Gastroesophageal sphincter (tissue), 4 donors: ENCODE measurements around the gene HSPA12A. TPM values are rescaled to one million over a fixed set of nuclear protein-coding genes. Genes with fewer than 3 reads are reported as not detected.
A peak's percentile ranks its signal among the peaks of the same experiment; 100 is the strongest.

Experiments
- ATAC-seq: fragments of 150-250 bp; one replicate; pipeline ENCODE4 v1.9.1; 2016; ENCODE audit warnings: mild to moderate bottlenecking, moderate library complexity
- H3K27ac ChIP-seq, 4 donors: fragments of 200-600 bp; sonication (generic) in 3 of 4; 1 replicate in 3 of 4; 2 replicates in 1 of 4; pipeline ENCODE4 v1.5.1; 2016 to 2019
- H3K27me3 ChIP-seq: fragments of 200-600 bp; sonication (generic); one replicate; pipeline ENCODE4 v1.5.1; 2019
- H3K36me3 ChIP-seq, 2 donors: fragments of 200-600 bp; sonication (generic); one replicate each; pipeline ENCODE4 v1.5.1; 2019; ENCODE audit warnings: control low read depth in 1 of 2
- H3K4me1 ChIP-seq, 3 donors: fragments of 200-600 bp; sonication (generic); 1 replicate in 2 of 3; 2 replicates in 1 of 3; pipeline ENCODE4 v1.5.1; 2016 to 2019; ENCODE audit warnings: control low read depth in 2 of 3
- H3K4me3 ChIP-seq, 2 donors: fragments of 200-600 bp; sonication (generic); one replicate each; pipeline ENCODE4 v1.5.1; 2019; ENCODE audit warnings: mild to moderate bottlenecking in 1 of 2, moderate library complexity in 1 of 2
- H3K9me3 ChIP-seq, 3 donors: fragments of 200-600 bp; sonication (generic); one replicate each; pipeline ENCODE4 v1.5.1; 2017 to 2019; ENCODE audit warnings: control low read depth in 2 of 3
- EP300 ChIP-seq: sonication (generic); formaldehyde crosslinking; IDR thresholded peaks from one replicate; pipeline ENCODE4 v1.6.1; 2017; ENCODE audit warnings: antibody characterized with exemption, mild to moderate bottlenecking
- POLR2A ChIP-seq, 2 donors: fragments of 450-650 bp; IDR thresholded peaks; one replicate each; pipeline ENCODE4 v1.6.1; 2017; ENCODE audit warnings: antibody characterized with exemption in 2 of 2, mild to moderate bottlenecking in 2 of 2, moderate library complexity in 1 of 2
- POLR2AphosphoS5 ChIP-seq: sonication (generic); formaldehyde crosslinking; IDR thresholded peaks from one replicate; pipeline ENCODE4 v1.6.1; 2017; ENCODE audit warnings: antibody characterized with exemption
- WGBS, 2 donors: methylation state at CpG; one replicate each; pipeline ENCODE4 v1.1.5; 2018; ENCODE audit warnings: low coverage in 1 of 2; 5-methylcytosine and 5-hydroxymethylcytosine counted together
- total RNA-seq, 4 donors: library from RNA; depleted of rRNA; stranded (reverse); fragments of >200 nt; gene quantifications; one replicate each; pipeline ENCODE4 v1.1.0, GENCODE V29; 2016
- TF ChIP-seq, protein P1 (sequence below), 4 experiments: fragments of 200-600 bp in 2 of 4; fragments of 450-650 bp in 2 of 4; sonication (generic) in 1 of 4; IDR thresholded peaks; one replicate each; pipeline ENCODE4 v1.5.1; 2017 to 2019; ENCODE audit warnings: antibody characterized with exemption in 4 of 4, mild to moderate bottlenecking in 2 of 4, moderate library complexity in 2 of 4

Gene HSPA12A
- total RNA-seq, 4 donors from 2014 or later = 12.3 to 26.3 (median 20.6) TPM

DNA sequence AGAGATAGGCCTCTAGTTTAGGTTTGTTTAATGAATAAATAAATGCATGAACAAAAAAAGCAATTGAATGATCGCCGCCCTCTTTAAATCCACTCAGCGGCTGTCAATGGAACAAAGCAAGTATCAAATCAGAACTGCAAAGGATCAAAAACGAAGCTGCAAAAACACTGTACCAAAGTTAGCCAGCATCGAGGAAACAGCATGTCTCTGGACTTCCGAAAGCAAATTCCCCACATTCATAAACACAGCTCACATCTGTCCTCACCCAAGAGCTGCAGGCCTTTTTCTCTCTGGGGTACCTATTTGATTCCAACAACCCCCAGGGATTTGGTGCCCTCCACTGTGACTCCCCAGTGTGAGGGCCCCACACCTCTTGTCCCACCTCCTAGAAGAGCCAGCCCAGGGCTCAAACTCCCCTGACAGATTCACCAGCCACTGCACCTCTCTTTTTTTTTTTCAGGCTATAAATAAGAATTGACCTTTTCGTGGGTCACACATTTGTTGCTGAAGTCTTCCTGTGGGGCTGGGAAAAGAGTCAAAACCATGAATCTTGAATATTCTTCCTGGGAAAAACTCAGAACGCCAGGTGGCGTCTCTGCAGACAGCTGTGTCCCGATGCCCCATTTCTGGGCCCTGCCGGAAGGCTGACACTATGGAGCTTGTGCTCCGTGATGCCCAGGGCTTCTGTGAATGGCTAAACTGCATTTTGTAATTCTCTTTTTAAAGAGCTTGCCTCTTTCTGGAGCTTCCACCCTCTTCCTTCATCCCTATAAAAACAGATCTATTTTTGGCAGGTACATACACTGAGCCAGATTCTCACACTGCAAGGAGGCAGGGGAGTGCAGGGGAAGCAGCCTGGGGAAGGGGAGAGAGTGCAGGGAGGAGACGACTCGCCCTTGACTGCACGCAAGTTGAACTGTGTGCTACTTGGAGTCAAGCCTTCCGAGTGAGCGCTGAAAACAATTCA lies 51.7 kb downstream of the HSPA12A start:
- WGBS, 2 donors = 30 to 50% methylated on average over 15 to 17 of the region's 17 CpGs
- Histone ChIP-seq H3K4me1 (peaks cover 0 to 65% (median 20%) of the 10 kb centered on the region in 3 donors), H3K27ac (peak overlapping the region in 3 of 4 donors; percentile 44 to 56 (median 47)), H3K9me3 (no peaks in the 10 kb centered on the region), H3K36me3 (peaks cover 0 to 5% of the 10 kb centered on the region in 2 donors), H3K27me3 (no peaks in the 10 kb centered on the region), H3K4me3 (no peak overlapping the region)
- TF ChIP-seq POLR2A (IDR thresholded peaks at IDR 0.05) (no peak), EP300 (no peak), POLR2AphosphoS5 (no peak)
- TF ChIP-seq, protein P1, sequence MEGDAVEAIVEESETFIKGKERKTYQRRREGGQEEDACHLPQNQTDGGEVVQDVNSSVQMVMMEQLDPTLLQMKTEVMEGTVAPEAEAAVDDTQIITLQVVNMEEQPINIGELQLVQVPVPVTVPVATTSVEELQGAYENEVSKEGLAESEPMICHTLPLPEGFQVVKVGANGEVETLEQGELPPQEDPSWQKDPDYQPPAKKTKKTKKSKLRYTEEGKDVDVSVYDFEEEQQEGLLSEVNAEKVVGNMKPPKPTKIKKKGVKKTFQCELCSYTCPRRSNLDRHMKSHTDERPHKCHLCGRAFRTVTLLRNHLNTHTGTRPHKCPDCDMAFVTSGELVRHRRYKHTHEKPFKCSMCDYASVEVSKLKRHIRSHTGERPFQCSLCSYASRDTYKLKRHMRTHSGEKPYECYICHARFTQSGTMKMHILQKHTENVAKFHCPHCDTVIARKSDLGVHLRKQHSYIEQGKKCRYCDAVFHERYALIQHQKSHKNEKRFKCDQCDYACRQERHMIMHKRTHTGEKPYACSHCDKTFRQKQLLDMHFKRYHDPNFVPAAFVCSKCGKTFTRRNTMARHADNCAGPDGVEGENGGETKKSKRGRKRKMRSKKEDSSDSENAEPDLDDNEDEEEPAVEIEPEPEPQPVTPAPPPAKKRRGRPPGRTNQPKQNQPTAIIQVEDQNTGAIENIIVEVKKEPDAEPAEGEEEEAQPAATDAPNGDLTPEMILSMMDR (IDR thresholded peaks at IDR 0.05) = peak in 3 of 4 experiments; percentile 37 to 61 (median 56)
- peak; percentile 56 for ATAC-seq

DNA sequence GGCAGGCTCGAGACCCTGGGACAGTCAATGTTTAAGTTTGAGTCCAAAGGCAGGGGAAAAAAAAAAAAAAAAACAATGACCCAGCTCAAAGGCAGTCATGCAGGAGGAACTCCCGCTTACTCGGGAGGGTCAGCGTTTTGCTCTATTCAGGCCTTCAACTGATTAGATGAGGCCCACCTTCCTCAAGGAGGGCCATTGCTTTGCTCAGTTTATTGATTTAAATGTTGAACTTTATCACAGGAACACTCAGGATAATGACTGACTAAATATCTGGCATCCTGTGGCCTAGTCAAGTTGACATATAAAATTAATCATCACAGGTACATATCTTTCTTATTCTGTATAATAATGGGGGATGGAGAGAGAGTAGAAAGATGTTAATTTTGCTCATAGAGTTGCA lies 52.6 kb downstream of the HSPA12A start:
- ATAC-seq = no peak
- TF ChIP-seq POLR2A (IDR thresholded peaks at IDR 0.05) (no peak), POLR2AphosphoS5 (no peak), EP300 (no peak)
- TF ChIP-seq, protein P1 (IDR thresholded peaks at IDR 0.05) = no peak
- Histone ChIP-seq H3K4me1 (peaks cover 0 to 62% (median 20%) of the 10 kb centered on the region in 3 donors), H3K27ac (peak overlapping the region in 1 of 4 donors; percentile 68), H3K27me3 (no peaks in the 10 kb centered on the region), H3K36me3 (peaks cover 0 to 5% of the 10 kb centered on the region in 2 donors), H3K9me3 (no peaks in the 10 kb centered on the region), H3K4me3 (no peak overlapping the region)
- 84 to 90% methylated on average over 3 to 4 of the region's 4 CpGs for WGBS, 2 donors

DNA sequence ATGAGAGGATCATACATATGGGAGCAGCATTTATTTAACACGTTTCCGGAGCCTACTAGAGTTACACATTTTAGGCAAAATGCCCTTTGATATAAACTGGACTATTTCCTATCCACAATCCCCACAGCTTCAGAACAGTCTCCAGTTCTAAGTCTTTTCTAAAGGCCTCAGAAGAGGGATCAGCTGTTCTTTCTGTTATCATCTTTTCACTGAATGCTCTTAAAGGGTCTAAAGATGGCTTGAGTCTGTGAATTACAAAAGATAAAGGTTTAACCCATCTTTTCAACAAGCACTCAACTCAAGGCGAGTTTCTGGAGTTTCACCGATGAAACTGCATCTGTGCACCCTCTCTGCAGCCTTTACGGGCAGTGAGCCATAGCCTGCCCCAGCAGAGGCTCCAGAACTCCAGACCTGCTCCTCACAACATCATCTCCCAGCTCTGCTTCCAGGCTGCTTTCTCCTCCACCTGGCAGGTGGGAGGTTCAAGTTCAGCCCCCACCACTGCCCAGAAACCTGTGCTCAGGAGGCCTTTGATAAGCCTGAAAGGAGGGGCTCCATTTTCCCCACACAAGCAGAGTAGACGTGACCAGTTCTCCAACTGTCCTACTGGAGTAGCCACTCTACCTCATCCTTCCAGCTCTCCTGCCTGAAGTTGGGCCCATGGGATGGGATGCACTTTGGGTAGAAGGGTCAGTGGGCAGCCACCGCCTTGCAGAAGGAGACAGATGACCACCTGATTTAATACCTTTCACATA lies 53.4 kb downstream of the HSPA12A start:
- Histone ChIP-seq H3K27ac (peak overlapping the region in 3 of 4 donors; percentile 42 to 68 (median 58)), H3K4me3 (peak overlapping the region in 1 of 2 donors; percentile 4), H3K27me3 (no peaks in the 10 kb centered on the region), H3K4me1 (peaks cover 0 to 54% (median 20%) of the 10 kb centered on the region in 3 donors), H3K9me3 (no peaks in the 10 kb centered on the region), H3K36me3 (peaks cover 0 to 10% of the 10 kb centered on the region in 2 donors)
- no peak for ATAC-seq
- TF ChIP-seq, protein P1 (IDR thresholded peaks at IDR 0.05) = no peak
- TF ChIP-seq POLR2A (IDR thresholded peaks at IDR 0.05) = no peak
- TF ChIP-seq EP300 = no peak
- TF ChIP-seq POLR2AphosphoS5 = no peak
- 45 to 65% methylated on average over 5 of the region's 7 CpGs for WGBS, 2 donors

DNA sequence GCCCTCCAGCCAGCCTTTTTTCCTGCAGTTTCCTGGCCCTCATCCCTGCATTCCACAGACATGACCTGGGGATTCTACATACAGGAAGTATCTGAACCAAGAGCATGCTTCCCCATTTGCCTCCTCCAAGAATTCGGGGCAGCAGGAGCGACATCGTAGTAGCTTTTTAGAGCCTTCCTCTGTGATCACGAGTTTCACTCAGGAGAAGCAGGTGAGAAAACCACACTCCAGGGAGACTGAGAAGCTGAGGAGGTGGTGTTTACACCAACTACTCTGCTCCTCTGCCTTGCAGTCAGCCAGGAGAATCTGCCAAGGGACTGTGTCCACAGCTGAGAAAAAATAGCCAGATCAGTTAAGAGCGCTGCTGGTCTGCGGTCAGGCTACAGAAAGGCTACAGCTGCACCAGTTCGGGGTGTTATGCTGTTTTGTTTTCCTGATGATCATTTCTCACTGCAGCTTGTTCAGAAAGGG lies 54.1 kb downstream of the HSPA12A start:
- Histone ChIP-seq H3K4me1 (peaks cover 0 to 54% (median 20%) of the 10 kb centered on the region in 3 donors), H3K27ac (peak overlapping the region in 3 of 4 donors; percentile 42 to 68 (median 58)), H3K27me3 (no peaks in the 10 kb centered on the region), H3K9me3 (no peaks in the 10 kb centered on the region), H3K36me3 (peaks cover 0 to 13% of the 10 kb centered on the region in 2 donors), H3K4me3 (peak overlapping the region in 1 of 2 donors; percentile 4)
- WGBS, 2 donors = 15% methylated on average over 3 of the region's 7 CpGs; no CpG with 5 or more reads in 1 of the 2 donors
- peak; percentile 54 for ATAC-seq
- no peak for TF ChIP-seq POLR2A (IDR thresholded peaks at IDR 0.05)
- TF ChIP-seq, protein P1 (IDR thresholded peaks at IDR 0.05) = no peak
- TF ChIP-seq POLR2AphosphoS5 = no peak
- no peak for TF ChIP-seq EP300
